ENCODE measurements around the gene ANKRD40.
A peak's percentile ranks its signal among the peaks of the same experiment; 100 is the strongest.
"Not testable (repeated sequence)": the region's sequence is repeated elsewhere in the genome, so short reads cannot be mapped to it uniquely, and the experiment has no call there.

Gene ANKRD40

GRCh38 chr17:50722746-50723145 is 15.0 kb upstream of the ANKRD40 start:
- no peak overlapping the region for H3K27ac Mint-ChIP-seq
- DNase-seq (ENCODE audit: low spot score) = no peak
- H3K4me1 Mint-ChIP-seq (ENCODE audit: low read depth) = peaks cover 29% of the 10 kb centered on the region
- peak overlapping the region; percentile 9 for H3K4me3 Mint-ChIP-seq
- H3K27me3 Mint-ChIP-seq (ENCODE audit: low read depth) = no peaks in the 10 kb centered on the region
- H3K36me3 Mint-ChIP-seq (ENCODE audit: low read depth) = peaks cover 25% of the 10 kb centered on the region
- H3K9me3 Mint-ChIP-seq = no peaks in the 10 kb centered on the region

- Mint-ChIP-seq H3K4me1 (ENCODE audit: low read depth) (peaks cover 21% of the 10 kb centered on the region), H3K9me3 (no peaks in the 10 kb centered on the region), H3K36me3 (ENCODE audit: low read depth) (peaks cover 19% of the 10 kb centered on the region), H3K27ac (peak overlapping the region; percentile 98), H3K27me3 (ENCODE audit: low read depth) (no peaks in the 10 kb centered on the region), H3K4me3 (peak overlapping the region; percentile 95)
- DNase-seq (ENCODE audit: low spot score) = no peak
Observed at GRCh38 chr17:50721194-50722010, 13.7 kb upstream of the ANKRD40 start.

- H3K4me1 Mint-ChIP-seq (ENCODE audit: low read depth) = peaks cover 18% of the 10 kb centered on the region
- DNase-seq (ENCODE audit: low spot score) = no peak
Observed at GRCh38 chr17:50719924-50720794, 12.4 kb upstream of the ANKRD40 start.

GRCh38 chr17:50719144-50719923 is 11.6 kb upstream of the ANKRD40 start, which contains the start of gene LUC7L3:
LUC7L3 (plus strand) TSS chr17:50719603; CDS start chr17:50719733, 130 bp downstream.
- Mint-ChIP-seq H3K27me3 (ENCODE audit: low read depth) (no peaks in the 10 kb centered on the region), H3K36me3 (ENCODE audit: low read depth) (peaks cover 17% of the 10 kb centered on the region), H3K4me1 (ENCODE audit: low read depth) (peaks cover 18% of the 10 kb centered on the region), H3K27ac (peak within 1 kb of the TSS; percentile 98), H3K9me3 (no peaks in the 10 kb centered on the region), H3K4me3 (peak within 1 kb of the TSS; percentile 95)
- DNase-seq (ENCODE audit: low spot score) = peak; percentile 96

More at GRCh38 chr17:50719924-50720794, 12.4 kb upstream of the ANKRD40 start:
- Mint-ChIP-seq H3K9me3 (no peaks in the 10 kb centered on the region), H3K4me3 (peak overlapping the region; percentile 95), H3K27ac (peak overlapping the region; percentile 98), H3K36me3 (ENCODE audit: low read depth) (peaks cover 17% of the 10 kb centered on the region), H3K27me3 (ENCODE audit: low read depth) (no peaks in the 10 kb centered on the region)

GRCh38 chr17:50715471-50715870 is 7.8 kb upstream of the ANKRD40 start:
- DNase-seq (ENCODE audit: low spot score) = no peak
- no peak overlapping the region for H3K4me3 Mint-ChIP-seq
- H3K36me3 Mint-ChIP-seq (ENCODE audit: low read depth) = peaks cover 5% of the 10 kb centered on the region
- no peaks in the 10 kb centered on the region for H3K9me3 Mint-ChIP-seq
- H3K4me1 Mint-ChIP-seq (ENCODE audit: low read depth) = peaks cover 6% of the 10 kb centered on the region
- peaks cover 5% of the 10 kb centered on the region for H3K27me3 Mint-ChIP-seq (ENCODE audit: low read depth)
- H3K27ac Mint-ChIP-seq = no peak overlapping the region

GRCh38 chr17:50712641-50713040 is 4.9 kb upstream of the ANKRD40 start:
- Mint-ChIP-seq H3K4me3 (no peak overlapping the region), H3K27me3 (ENCODE audit: low read depth) (peaks cover 5% of the 10 kb centered on the region), H3K9me3 (no peaks in the 10 kb centered on the region), H3K36me3 (ENCODE audit: low read depth) (no peaks in the 10 kb centered on the region), H3K27ac (no peak overlapping the region), H3K4me1 (ENCODE audit: low read depth) (peaks cover 14% of the 10 kb centered on the region)
- no peak for DNase-seq (ENCODE audit: low spot score)

- Mint-ChIP-seq H3K36me3 (ENCODE audit: low read depth) (no peaks in the 10 kb centered on the region), H3K27ac (no peak overlapping the region)
Observed at GRCh38 chr17:50710650-50711049, 2.9 kb upstream of the ANKRD40 start.

GRCh38 chr17:50710025-50710424 is 2.3 kb upstream of the ANKRD40 start:
- Mint-ChIP-seq H3K4me1 (ENCODE audit: low read depth) (peaks cover 21% of the 10 kb centered on the region), H3K36me3 (ENCODE audit: low read depth) (peaks cover 4% of the 10 kb centered on the region), H3K27me3 (ENCODE audit: low read depth) (peaks cover 5% of the 10 kb centered on the region), H3K4me3 (peak overlapping the region; percentile 10), H3K9me3 (no peaks in the 10 kb centered on the region), H3K27ac (peak overlapping the region; percentile 11)
- no peak for DNase-seq (ENCODE audit: low spot score)

More at GRCh38 chr17:50710650-50711049, 2.9 kb upstream of the ANKRD40 start:
- DNase-seq (ENCODE audit: low spot score) = no peak
- Mint-ChIP-seq H3K4me3 (no peak overlapping the region), H3K9me3 (no peaks in the 10 kb centered on the region), H3K27me3 (ENCODE audit: low read depth) (peaks cover 5% of the 10 kb centered on the region), H3K4me1 (ENCODE audit: low read depth) (peaks cover 18% of the 10 kb centered on the region)

GRCh38 chr17:50709053-50709452 is 1.3 kb upstream of the ANKRD40 start:
- Mint-ChIP-seq H3K27ac (peak overlapping the region; percentile 95), H3K4me1 (ENCODE audit: low read depth) (peaks cover 22% of the 10 kb centered on the region), H3K4me3 (peak overlapping the region; percentile 91)
- not testable (repeated sequence) for H3K36me3 Mint-ChIP-seq (ENCODE audit: low read depth); H3K9me3 Mint-ChIP-seq; H3K27me3 Mint-ChIP-seq (ENCODE audit: low read depth); DNase-seq (ENCODE audit: low spot score)

GRCh38 chr17:50708050-50709000 is 611 bp upstream of the ANKRD40 start:
- H3K27me3 Mint-ChIP-seq (ENCODE audit: low read depth) = peaks cover 5% of the 10 kb centered on the region
- DNase-seq (ENCODE audit: low spot score) = no peak
- peak overlapping the region; percentile 91 for H3K4me3 Mint-ChIP-seq
- H3K4me1 Mint-ChIP-seq (ENCODE audit: low read depth) = peaks cover 29% of the 10 kb centered on the region
- H3K27ac Mint-ChIP-seq = peak overlapping the region; percentile 95
- no peaks in the 10 kb centered on the region for H3K9me3 Mint-ChIP-seq
- peaks cover 16% of the 10 kb centered on the region for H3K36me3 Mint-ChIP-seq (ENCODE audit: low read depth)

- Mint-ChIP-seq H3K4me1 (ENCODE audit: low read depth) (peaks cover 25% of the 10 kb centered on the region), H3K27ac (no peak overlapping the region), H3K36me3 (ENCODE audit: low read depth) (peaks cover 36% of the 10 kb centered on the region), H3K4me3 (no peak overlapping the region), H3K27me3 (ENCODE audit: low read depth) (no peaks in the 10 kb centered on the region), H3K9me3 (no peaks in the 10 kb centered on the region)
- no peak for DNase-seq (ENCODE audit: low spot score)
Observed at GRCh38 chr17:50703162-50703561, 4.6 kb downstream of the ANKRD40 start.

GRCh38 chr17:50699410-50699809 is 8.3 kb downstream of the ANKRD40 start:
- Mint-ChIP-seq H3K4me1 (ENCODE audit: low read depth) (peaks cover 26% of the 10 kb centered on the region), H3K27me3 (ENCODE audit: low read depth) (no peaks in the 10 kb centered on the region), H3K9me3 (no peaks in the 10 kb centered on the region), H3K27ac (no peak overlapping the region), H3K36me3 (ENCODE audit: low read depth) (peaks cover 56% of the 10 kb centered on the region), H3K4me3 (no peak overlapping the region)
- no peak for DNase-seq (ENCODE audit: low spot score)

Data from T-helper 2 cell treated with Interferon-gamma antibody and Interleukin-4, amounts not matched to agents 5 μg/mL and 100 μg/mL, for 36 hours (primary cell).